Fibroblast of lung (primary cell): ENCODE results near the gene SDK1. TPM values are rescaled to one million over a fixed set of nuclear protein-coding genes. Genes with fewer than 3 reads are reported as not detected.

Experiments used
- DNase-seq, 2 donors: peaks; one replicate each; pipeline versions ENCODE4 v3.0.0 to v3.0.0-alpha.2; 2010; ENCODE audit warnings: low read depth in 2 of 2
- H2AFZ ChIP-seq: 2 replicates; pipeline ENCODE4 v1.5.1; 2012; ENCODE audit warnings: low read length, control low read depth, inconsistent platforms
- H3K27ac ChIP-seq: 2 replicates; pipeline ENCODE4 v1.5.1; 2011; ENCODE audit warnings: low read length, control low read depth; ENCODE audit not compliant: insufficient read depth
- H3K27me3 ChIP-seq: 2 replicates; pipeline ENCODE4 v1.5.1; 2011; ENCODE audit warnings: mild to moderate bottlenecking, low read length; ENCODE audit not compliant: control insufficient read depth, insufficient read depth
- H3K36me3 ChIP-seq: 2 replicates; pipeline ENCODE4 v1.5.1; 2011; ENCODE audit warnings: low read length; ENCODE audit not compliant: control insufficient read depth, insufficient read depth
- H3K4me1 ChIP-seq: 2 replicates; pipeline ENCODE4 v1.5.1; 2011; ENCODE audit warnings: low read length; ENCODE audit not compliant: control insufficient read depth, insufficient read depth; ENCODE audit errors: extremely low read depth
- H3K4me2 ChIP-seq: 2 replicates; pipeline ENCODE4 v1.5.1; 2011; ENCODE audit warnings: low read length, control low read depth; ENCODE audit not compliant: insufficient read depth; ENCODE audit errors: extremely low read depth
- H3K4me3 ChIP-seq, 4 experiments: fragments of 200-600 bp in 1 of 4; sonication (generic) in 1 of 4; replicated peaks in 1 of 4; 2 replicates each; pipeline ENCODE4 v1.5.1; 2011 to 2016; ENCODE audit warnings: low read length in 4 of 4, low read depth in 3 of 4, mild to moderate bottlenecking in 3 of 4, control low read depth in 2 of 4, inconsistent platforms in 1 of 4, mixed read lengths in 1 of 4; ENCODE audit not compliant: insufficient read depth in 1 of 4; ENCODE audit errors: control extremely low read depth in 1 of 4
- H3K79me2 ChIP-seq: 2 replicates; pipeline ENCODE4 v1.5.1; 2012; ENCODE audit warnings: mild to moderate bottlenecking, low read length, inconsistent platforms; ENCODE audit not compliant: control insufficient read depth, insufficient read depth
- H3K9ac ChIP-seq: 2 replicates; pipeline ENCODE4 v1.5.1; 2011; ENCODE audit warnings: mild to moderate bottlenecking, low read length, control low read depth; ENCODE audit not compliant: insufficient read depth
- H3K9me3 ChIP-seq: 2 replicates; pipeline ENCODE4 v1.5.1; 2012; ENCODE audit warnings: low read depth, low read length; ENCODE audit not compliant: control insufficient read depth, insufficient read depth
- H4K20me1 ChIP-seq: 2 replicates; pipeline ENCODE4 v1.5.1; 2011; ENCODE audit warnings: low read length; ENCODE audit not compliant: control insufficient read depth, insufficient read depth; ENCODE audit errors: extremely low read depth
- CTCF ChIP-seq, 2 donors: IDR thresholded peaks in 1 of 2; conservative IDR thresholded peaks in 1 of 2; 1 replicate in 1 of 2; 2 replicates in 1 of 2; pipeline ENCODE4 v1.5.1; 2011 to 2012; ENCODE audit warnings: low read length in 2 of 2, control low read depth in 1 of 2, inconsistent platforms in 1 of 2, low read depth in 1 of 2, mild to moderate bottlenecking in 1 of 2
- EZH2 ChIP-seq: IDR thresholded peaks from 2 replicates; pipeline ENCODE4 v1.5.1; 2012; ENCODE audit warnings: low read length, control low read depth, mild to moderate bottlenecking; ENCODE audit errors: missing control alignments
- polyA plus RNA-seq, 2 donors: library from polyadenylated mRNA; depleted of rRNA in 1 of 2; stranded (reverse) in 1 of 2; unstranded in 1 of 2; fragments of >200 nt; gene quantifications; 2 replicates each; pipeline ENCODE4 v1.2.1, GENCODE V29; 2011 to 2012; ENCODE audit warnings: missing spikeins in 1 of 2
- total RNA-seq: library from RNA; depleted of rRNA; stranded (reverse); fragments of >200 nt; gene quantifications from 2 replicates; pipeline ENCODE4 v1.2.1, GENCODE V29; 2014

SDK1 gene
- total and polyA plus RNA-seq, 2 donors (not counting 1 experiment from before 2014, with no cell fraction given) = 1.0 to 8.6 TPM

- no peak overlapping the region for H2AFZ ChIP-seq
- no peaks in the 10 kb centered on the region for H3K79me2 ChIP-seq
- no peaks in the 10 kb centered on the region for H3K36me3 ChIP-seq
Observed at GRCh38 chr7:4013793-4014192, 712.7 kb downstream of the SDK1 start.

GRCh38 chr7:4014346-4015050, 713.4 kb downstream of the SDK1 start:
- no peak overlapping the region for H3K27ac ChIP-seq
- no peak for DNase-seq

More at GRCh38 chr7:4013793-4014192, 712.7 kb downstream of the SDK1 start:
- H3K4me3 ChIP-seq = no peak overlapping the region
- no peaks in the 10 kb centered on the region for H3K4me1 ChIP-seq
- H3K27ac ChIP-seq = no peak overlapping the region
- H3K9me3 ChIP-seq = no peaks in the 10 kb centered on the region
- TF ChIP-seq CTCF (conservative IDR thresholded peaks at IDR 0.05 in 1 of 2, IDR thresholded peaks at IDR 0.05 in 1 of 2; ENCODE audit: low read depth in 1 of 2, low read length in 2 of 2) = no peak
- TF ChIP-seq EZH2 = no peak
- H3K4me2 ChIP-seq = no peak overlapping the region
- H3K27me3 ChIP-seq = no peaks in the 10 kb centered on the region
- no peaks in the 10 kb centered on the region for H4K20me1 ChIP-seq
- no peak for DNase-seq
- no peak overlapping the region for H3K9ac ChIP-seq

GRCh38 chr7:4015371-4015770, 714.3 kb downstream of the SDK1 start:
- H3K27me3 ChIP-seq = no peaks in the 10 kb centered on the region
- no peak overlapping the region for H3K4me2 ChIP-seq
- no peak for TF ChIP-seq EZH2
- TF ChIP-seq CTCF (conservative IDR thresholded peaks at IDR 0.05 in 1 of 2, IDR thresholded peaks at IDR 0.05 in 1 of 2; ENCODE audit: low read depth in 1 of 2, low read length in 2 of 2) = no peak
- H2AFZ ChIP-seq = no peak overlapping the region
- H4K20me1 ChIP-seq = no peaks in the 10 kb centered on the region
- no peak for DNase-seq
- H3K9me3 ChIP-seq = no peaks in the 10 kb centered on the region
- no peaks in the 10 kb centered on the region for H3K4me1 ChIP-seq
- no peak overlapping the region for H3K27ac ChIP-seq
- no peak overlapping the region for H3K4me3 ChIP-seq
- H3K9ac ChIP-seq = no peak overlapping the region
- H3K36me3 ChIP-seq = no peaks in the 10 kb centered on the region
- H3K79me2 ChIP-seq = no peaks in the 10 kb centered on the region

More at GRCh38 chr7:4014346-4015050, 713.4 kb downstream of the SDK1 start:
- no peaks in the 10 kb centered on the region for H3K27me3 ChIP-seq
- H3K9me3 ChIP-seq = no peaks in the 10 kb centered on the region
- H3K4me2 ChIP-seq = no peak overlapping the region
- H3K36me3 ChIP-seq = no peaks in the 10 kb centered on the region
- no peak overlapping the region for H3K9ac ChIP-seq
- TF ChIP-seq EZH2 (no peak), CTCF (conservative IDR thresholded peaks at IDR 0.05 in 1 of 2, IDR thresholded peaks at IDR 0.05 in 1 of 2; ENCODE audit: low read depth in 1 of 2, low read length in 2 of 2) (no peak)
- no peak overlapping the region for H3K4me3 ChIP-seq
- H4K20me1 ChIP-seq = no peaks in the 10 kb centered on the region
- no peak overlapping the region for H2AFZ ChIP-seq
- no peaks in the 10 kb centered on the region for H3K4me1 ChIP-seq
- no peaks in the 10 kb centered on the region for H3K79me2 ChIP-seq
